ENCODE results near the gene SGMS2.

GRCh38 chr4:107885865-107886264, 61.1 kb downstream of the SGMS2 start:
- no peak for TF ChIP-seq CTCF (IDR thresholded peaks at IDR 0.05)
- TF ChIP-seq POLR2A (IDR thresholded peaks at IDR 0.05) = no peak
